ENCODE results near the gene IP6K2. TPM values are rescaled to one million over a fixed set of nuclear protein-coding genes. Genes with fewer than 3 reads are reported as not detected.
A peak's percentile ranks its signal among the peaks of the same experiment; 100 is the strongest.

Gene IP6K2
- total RNA-seq, 1 donor from 2014 or later: 104 TPM

DNA sequence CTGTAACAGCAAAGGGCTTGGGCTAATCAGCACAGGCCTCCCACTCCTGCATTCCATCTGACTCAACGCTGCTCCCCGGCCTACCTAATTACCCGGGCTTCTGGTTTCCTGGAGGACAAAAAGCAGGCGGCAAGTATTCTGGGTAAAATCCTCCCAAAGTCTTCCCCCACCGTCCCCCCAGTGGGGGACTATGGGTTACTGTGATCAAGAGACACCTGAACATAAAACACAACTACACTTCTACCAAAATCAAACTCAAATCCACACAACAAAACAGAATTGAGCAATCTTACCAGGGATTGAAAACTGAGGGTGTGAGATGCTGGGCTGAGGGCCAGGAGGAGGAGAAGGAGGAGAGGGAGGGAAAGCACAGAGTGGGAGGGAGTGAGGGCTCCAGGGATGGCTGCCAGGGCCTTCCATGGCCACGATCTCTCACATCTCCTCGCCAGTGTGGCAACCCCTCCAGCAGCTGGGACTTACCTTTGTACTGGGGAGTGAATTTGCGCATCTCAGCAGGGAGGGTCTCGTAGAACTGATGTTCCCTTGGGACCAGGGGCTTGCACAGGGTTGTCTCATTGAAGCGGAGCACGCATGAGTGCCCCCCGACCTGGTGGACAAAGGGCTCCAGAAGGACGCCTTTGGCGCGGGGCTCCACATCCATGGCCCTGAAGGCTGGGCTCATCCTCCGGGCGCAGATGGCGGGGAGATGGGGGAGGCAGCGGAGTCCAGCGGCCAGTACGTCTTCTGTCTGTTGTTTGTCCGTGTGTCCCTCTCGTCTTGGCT lies 22.2 kb downstream of the IP6K2 start:
- peaks cover 41% of the 10 kb centered on the region for H3K36me3 Mint-ChIP-seq (ENCODE audit: unreplicated experiment)
- H3K27me3 Mint-ChIP-seq (ENCODE audit: unreplicated experiment): no peaks in the 10 kb centered on the region
- H3K27ac Mint-ChIP-seq (ENCODE audit: unreplicated experiment): peak overlapping the region; percentile 93
- no peaks in the 10 kb centered on the region for H3K9me3 Mint-ChIP-seq (ENCODE audit: unreplicated experiment)
- H3K4me3 Mint-ChIP-seq (ENCODE audit: unreplicated experiment): peak overlapping the region; percentile 69
- DNase-seq (ENCODE audit: extremely low spot score, unreplicated experiment): no peak
- peaks cover 35% of the 10 kb centered on the region for H3K4me1 Mint-ChIP-seq (ENCODE audit: unreplicated experiment)
- TF ChIP-seq, protein P1, sequence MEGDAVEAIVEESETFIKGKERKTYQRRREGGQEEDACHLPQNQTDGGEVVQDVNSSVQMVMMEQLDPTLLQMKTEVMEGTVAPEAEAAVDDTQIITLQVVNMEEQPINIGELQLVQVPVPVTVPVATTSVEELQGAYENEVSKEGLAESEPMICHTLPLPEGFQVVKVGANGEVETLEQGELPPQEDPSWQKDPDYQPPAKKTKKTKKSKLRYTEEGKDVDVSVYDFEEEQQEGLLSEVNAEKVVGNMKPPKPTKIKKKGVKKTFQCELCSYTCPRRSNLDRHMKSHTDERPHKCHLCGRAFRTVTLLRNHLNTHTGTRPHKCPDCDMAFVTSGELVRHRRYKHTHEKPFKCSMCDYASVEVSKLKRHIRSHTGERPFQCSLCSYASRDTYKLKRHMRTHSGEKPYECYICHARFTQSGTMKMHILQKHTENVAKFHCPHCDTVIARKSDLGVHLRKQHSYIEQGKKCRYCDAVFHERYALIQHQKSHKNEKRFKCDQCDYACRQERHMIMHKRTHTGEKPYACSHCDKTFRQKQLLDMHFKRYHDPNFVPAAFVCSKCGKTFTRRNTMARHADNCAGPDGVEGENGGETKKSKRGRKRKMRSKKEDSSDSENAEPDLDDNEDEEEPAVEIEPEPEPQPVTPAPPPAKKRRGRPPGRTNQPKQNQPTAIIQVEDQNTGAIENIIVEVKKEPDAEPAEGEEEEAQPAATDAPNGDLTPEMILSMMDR (IDR thresholded peaks at IDR 0.05): no peak

DNA sequence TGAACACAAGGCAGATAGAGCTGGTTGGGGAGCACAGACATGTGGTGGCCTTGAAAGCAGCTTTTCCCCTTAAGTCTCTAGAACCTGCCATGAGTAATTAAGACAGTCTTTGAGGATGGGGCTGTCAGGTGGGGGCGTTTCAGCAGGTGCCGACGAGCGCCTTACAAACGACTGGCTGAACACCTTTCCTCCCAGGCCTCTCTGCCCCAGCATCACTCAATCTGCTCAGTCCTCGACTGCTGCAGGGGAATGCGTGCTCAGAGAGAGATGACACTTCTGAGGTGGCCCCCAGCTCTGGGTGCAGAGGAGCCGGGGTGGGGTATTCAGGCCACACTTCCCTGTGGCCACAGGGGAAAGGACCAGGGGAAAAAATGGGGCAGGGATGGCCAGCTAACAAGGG lies 23.2 kb downstream of the IP6K2 start:
- TF ChIP-seq, protein P1 (IDR thresholded peaks at IDR 0.05): no peak
- Mint-ChIP-seq H3K27me3 (ENCODE audit: unreplicated experiment) (no peaks in the 10 kb centered on the region), H3K9me3 (ENCODE audit: unreplicated experiment) (no peaks in the 10 kb centered on the region), H3K27ac (ENCODE audit: unreplicated experiment) (peak overlapping the region; percentile 3), H3K4me3 (ENCODE audit: unreplicated experiment) (no peak overlapping the region), H3K4me1 (ENCODE audit: unreplicated experiment) (peaks cover 35% of the 10 kb centered on the region), H3K36me3 (ENCODE audit: unreplicated experiment) (peaks cover 34% of the 10 kb centered on the region)
- no peak for DNase-seq (ENCODE audit: extremely low spot score, unreplicated experiment)

DNA sequence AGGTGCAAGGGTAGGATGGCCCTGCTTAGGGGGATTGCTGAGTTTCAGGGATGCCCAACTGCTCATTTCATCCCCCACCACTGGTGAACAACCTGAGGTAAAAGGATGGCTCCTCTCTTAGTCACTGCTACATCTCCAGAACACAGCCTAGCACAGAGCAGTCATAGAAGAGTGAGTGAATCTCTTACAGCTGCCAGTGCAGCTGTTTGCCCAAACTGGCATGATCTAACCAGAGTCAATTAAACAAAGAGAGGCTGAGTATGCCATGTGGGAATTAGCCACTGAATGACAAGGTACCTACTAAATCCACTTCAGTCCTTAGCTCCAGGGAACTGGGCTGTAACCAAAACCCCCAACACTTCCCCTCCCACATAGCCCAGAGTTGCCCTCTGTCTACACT lies 24.5 kb downstream of the IP6K2 start:
- Mint-ChIP-seq H3K36me3 (ENCODE audit: unreplicated experiment) (peaks cover 40% of the 10 kb centered on the region), H3K27ac (ENCODE audit: unreplicated experiment) (no peak overlapping the region), H3K4me1 (ENCODE audit: unreplicated experiment) (peaks cover 41% of the 10 kb centered on the region), H3K27me3 (ENCODE audit: unreplicated experiment) (no peaks in the 10 kb centered on the region), H3K4me3 (ENCODE audit: unreplicated experiment) (no peak overlapping the region), H3K9me3 (ENCODE audit: unreplicated experiment) (no peaks in the 10 kb centered on the region)
- TF ChIP-seq, protein P1 (IDR thresholded peaks at IDR 0.05): no peak
- no peak for DNase-seq (ENCODE audit: extremely low spot score, unreplicated experiment)

DNA sequence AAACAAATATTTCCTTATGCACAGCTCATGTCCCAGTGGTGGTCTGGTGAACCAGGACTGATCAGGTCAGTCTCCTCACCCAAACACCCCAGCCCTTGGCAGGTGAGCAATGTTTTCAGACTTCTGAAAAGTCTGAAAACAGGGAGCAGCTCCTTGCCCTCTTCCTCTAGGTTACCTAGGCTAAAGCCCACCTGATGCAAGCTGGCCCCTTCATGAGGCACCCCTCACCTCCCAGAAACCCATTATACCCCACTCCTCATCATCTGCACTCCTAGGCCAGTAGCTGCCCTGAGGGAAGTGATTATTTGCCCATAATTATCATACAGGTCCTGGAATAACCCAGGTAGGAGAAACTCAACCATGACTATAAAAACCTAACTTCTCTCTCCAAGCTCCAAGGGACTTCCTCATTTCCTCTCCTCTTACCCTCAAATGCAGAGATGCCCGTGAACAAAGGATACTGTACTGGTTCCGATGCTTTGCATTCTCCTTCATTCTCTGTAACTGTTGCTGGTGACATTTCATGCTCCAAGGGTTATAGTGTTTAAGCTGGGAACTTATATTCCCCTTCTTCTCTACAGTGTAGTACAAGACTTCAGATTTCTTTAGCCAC lies 26.1 kb downstream of the IP6K2 start:
- Mint-ChIP-seq H3K4me3 (ENCODE audit: unreplicated experiment) (no peak overlapping the region), H3K4me1 (ENCODE audit: unreplicated experiment) (peaks cover 44% of the 10 kb centered on the region)

DNA sequence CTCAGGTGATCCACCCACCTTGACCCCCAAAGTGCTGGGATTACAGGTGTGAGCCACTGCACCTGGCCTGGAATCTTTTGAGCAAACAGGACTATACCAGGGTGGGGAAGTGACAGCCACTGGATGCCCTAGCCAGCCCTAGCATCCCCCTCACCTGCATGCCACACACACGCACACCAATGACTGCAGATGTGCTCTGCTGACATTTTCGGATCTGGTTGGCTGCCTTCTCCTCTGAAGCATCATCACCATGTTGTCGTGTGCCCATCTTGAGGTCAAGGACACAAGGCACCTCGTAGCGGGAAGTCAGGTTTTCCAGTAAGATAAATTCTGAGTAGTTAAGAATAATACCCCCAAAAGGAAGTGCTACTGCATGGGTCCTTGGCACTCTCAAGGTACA lies 27.6 kb downstream of the IP6K2 start:
- H3K27me3 Mint-ChIP-seq (ENCODE audit: unreplicated experiment): no peaks in the 10 kb centered on the region
- H3K27ac Mint-ChIP-seq (ENCODE audit: unreplicated experiment): no peak overlapping the region
- H3K4me3 Mint-ChIP-seq (ENCODE audit: unreplicated experiment): no peak overlapping the region
- peaks cover 37% of the 10 kb centered on the region for H3K36me3 Mint-ChIP-seq (ENCODE audit: unreplicated experiment)
- peaks cover 41% of the 10 kb centered on the region for H3K4me1 Mint-ChIP-seq (ENCODE audit: unreplicated experiment)
- H3K9me3 Mint-ChIP-seq (ENCODE audit: unreplicated experiment): no peaks in the 10 kb centered on the region
- no peak for DNase-seq (ENCODE audit: extremely low spot score, unreplicated experiment)
- TF ChIP-seq, protein P1 (IDR thresholded peaks at IDR 0.05): no peak

More for the DNA sequence above, 26.1 kb downstream of the IP6K2 start:
- Mint-ChIP-seq H3K27ac (ENCODE audit: unreplicated experiment) (peak overlapping the region; percentile 45), H3K27me3 (ENCODE audit: unreplicated experiment) (no peaks in the 10 kb centered on the region), H3K9me3 (ENCODE audit: unreplicated experiment) (no peaks in the 10 kb centered on the region), H3K36me3 (ENCODE audit: unreplicated experiment) (peaks cover 43% of the 10 kb centered on the region)
- no peak for DNase-seq (ENCODE audit: extremely low spot score, unreplicated experiment)
- TF ChIP-seq, protein P1 (IDR thresholded peaks at IDR 0.05): no peak

All from osteocyte (in vitro differentiated cells).